ENCODE data around the gene RACGAP1. TPM values are rescaled to one million over a fixed set of nuclear protein-coding genes. Genes with fewer than 3 reads are reported as not detected.

Gene RACGAP1
- total RNA-seq, 1 donor from 2014 or later: 18.8 TPM

- no peak for FAIRE-seq
- Histone ChIP-seq H4K20me1 (ENCODE audit: insufficient read depth, low read length) (no peaks in the 10 kb centered on the region), H3K9me3 (ENCODE audit: insufficient read depth, low read depth, low read length) (no peaks in the 10 kb centered on the region), H3K27ac (ENCODE audit: low read depth, low read length) (no peak overlapping the region), H2AFZ (ENCODE audit: low read depth, low read length) (no peak overlapping the region), H3K79me2 (ENCODE audit: insufficient read depth, low read length) (no peaks in the 10 kb centered on the region), H3K36me3 (ENCODE audit: insufficient read depth, low read length) (no peaks in the 10 kb centered on the region), H3K4me2 (ENCODE audit: low read length) (no peak overlapping the region), H3K4me1 (ENCODE audit: insufficient read depth, low read length) (peaks cover 6% of the 10 kb centered on the region), H3K27me3 (ENCODE audit: insufficient read depth, low read length) (peaks cover 3% of the 10 kb centered on the region), H3K4me3 (ENCODE audit: insufficient read depth, low read depth, low read length) (no peak overlapping the region), H3K9ac (ENCODE audit: low read length) (no peak overlapping the region)
- no peak for DNase-seq (ENCODE audit: low read depth)
- Mint-ChIP-seq H3K36me3 (ENCODE audit: low read depth, unreplicated experiment) (no peaks in the 10 kb centered on the region), H3K4me1 (ENCODE audit: low read depth, unreplicated experiment) (peaks cover 6% of the 10 kb centered on the region), H3K9me3 (ENCODE audit: unreplicated experiment) (peaks cover 2% of the 10 kb centered on the region), H3K27ac (ENCODE audit: unreplicated experiment) (no peak overlapping the region), H3K27me3 (ENCODE audit: low read depth, unreplicated experiment) (peaks cover 16% of the 10 kb centered on the region), H3K4me3 (ENCODE audit: unreplicated experiment) (no peak overlapping the region)
- TF ChIP-seq, protein P1, sequence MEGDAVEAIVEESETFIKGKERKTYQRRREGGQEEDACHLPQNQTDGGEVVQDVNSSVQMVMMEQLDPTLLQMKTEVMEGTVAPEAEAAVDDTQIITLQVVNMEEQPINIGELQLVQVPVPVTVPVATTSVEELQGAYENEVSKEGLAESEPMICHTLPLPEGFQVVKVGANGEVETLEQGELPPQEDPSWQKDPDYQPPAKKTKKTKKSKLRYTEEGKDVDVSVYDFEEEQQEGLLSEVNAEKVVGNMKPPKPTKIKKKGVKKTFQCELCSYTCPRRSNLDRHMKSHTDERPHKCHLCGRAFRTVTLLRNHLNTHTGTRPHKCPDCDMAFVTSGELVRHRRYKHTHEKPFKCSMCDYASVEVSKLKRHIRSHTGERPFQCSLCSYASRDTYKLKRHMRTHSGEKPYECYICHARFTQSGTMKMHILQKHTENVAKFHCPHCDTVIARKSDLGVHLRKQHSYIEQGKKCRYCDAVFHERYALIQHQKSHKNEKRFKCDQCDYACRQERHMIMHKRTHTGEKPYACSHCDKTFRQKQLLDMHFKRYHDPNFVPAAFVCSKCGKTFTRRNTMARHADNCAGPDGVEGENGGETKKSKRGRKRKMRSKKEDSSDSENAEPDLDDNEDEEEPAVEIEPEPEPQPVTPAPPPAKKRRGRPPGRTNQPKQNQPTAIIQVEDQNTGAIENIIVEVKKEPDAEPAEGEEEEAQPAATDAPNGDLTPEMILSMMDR (IDR thresholded peaks at IDR 0.05; ENCODE audit: insufficient read depth, low read depth, low read length): no peak
- TF ChIP-seq EZH2 (IDR thresholded peaks at IDR 0.05; ENCODE audit: insufficient read depth, low read length): no peak
These were observed 16.0 kb upstream of the RACGAP1 start for GRCh38 chr12:50041062-50041860.

DNA sequence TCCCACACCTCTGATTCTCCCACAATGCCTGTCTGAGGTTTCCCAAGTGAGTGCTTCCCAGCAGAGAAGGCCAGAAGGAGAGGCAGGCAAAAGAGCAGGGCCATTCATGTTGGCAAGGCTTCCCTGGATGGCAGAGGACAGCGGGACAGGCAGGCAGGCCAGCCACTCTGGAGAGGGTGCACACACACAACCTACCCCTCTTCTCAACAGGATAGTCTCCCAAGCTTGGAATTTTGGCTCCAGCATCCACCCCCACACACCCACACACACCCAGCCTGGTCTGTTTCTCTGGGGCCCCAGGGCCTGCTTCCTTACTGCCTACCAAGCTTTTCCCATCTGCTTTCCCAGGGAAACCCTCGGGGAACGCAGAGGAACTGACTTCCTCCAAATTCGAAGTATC lies 15.4 kb upstream of the RACGAP1 start:
- H2AFZ ChIP-seq (ENCODE audit: low read depth, low read length): no peak overlapping the region

More for the DNA sequence above, 15.4 kb upstream of the RACGAP1 start:
- H3K27ac ChIP-seq (ENCODE audit: low read depth, low read length): no peak overlapping the region
- no peaks in the 10 kb centered on the region for H3K9me3 Mint-ChIP-seq (ENCODE audit: unreplicated experiment)
- no peaks in the 10 kb centered on the region for H4K20me1 ChIP-seq (ENCODE audit: insufficient read depth, low read length)
- TF ChIP-seq, protein P1 (IDR thresholded peaks at IDR 0.05; ENCODE audit: insufficient read depth, low read depth, low read length): no peak
- no peak for TF ChIP-seq EZH2 (IDR thresholded peaks at IDR 0.05; ENCODE audit: insufficient read depth, low read length)
- H3K4me1 Mint-ChIP-seq (ENCODE audit: low read depth, unreplicated experiment): peaks cover 6% of the 10 kb centered on the region
- no peak overlapping the region for H3K4me3 Mint-ChIP-seq (ENCODE audit: unreplicated experiment)
- H3K79me2 ChIP-seq (ENCODE audit: insufficient read depth, low read length): no peaks in the 10 kb centered on the region
- DNase-seq (ENCODE audit: low read depth): no peak
- no peak overlapping the region for H3K4me3 ChIP-seq (ENCODE audit: insufficient read depth, low read depth, low read length)
- no peaks in the 10 kb centered on the region for H3K36me3 Mint-ChIP-seq (ENCODE audit: low read depth, unreplicated experiment)
- H3K4me1 ChIP-seq (ENCODE audit: insufficient read depth, low read length): peaks cover 6% of the 10 kb centered on the region
- no peak overlapping the region for H3K9ac ChIP-seq (ENCODE audit: low read length)
- no peaks in the 10 kb centered on the region for H3K9me3 ChIP-seq (ENCODE audit: insufficient read depth, low read depth, low read length)
- H3K36me3 ChIP-seq (ENCODE audit: insufficient read depth, low read length): no peaks in the 10 kb centered on the region
- FAIRE-seq: no peak
- H3K27ac Mint-ChIP-seq (ENCODE audit: unreplicated experiment): no peak overlapping the region
- peaks cover 3% of the 10 kb centered on the region for H3K27me3 ChIP-seq (ENCODE audit: insufficient read depth, low read length)
- H3K4me2 ChIP-seq (ENCODE audit: low read length): no peak overlapping the region
- H3K27me3 Mint-ChIP-seq (ENCODE audit: low read depth, unreplicated experiment): peaks cover 16% of the 10 kb centered on the region

Measured in astrocyte (in vitro differentiated cells and primary cell).